Measurements from ENCODE around the gene C2orf80. TPM values are rescaled to one million over a fixed set of nuclear protein-coding genes. Genes with fewer than 3 reads are reported as not detected.

The C2orf80 gene
- polyA plus RNA-seq, 1 donor from 2014 or later: 71.5 TPM

GRCh38 chr2:208129744-208130711, 59.8 kb downstream of the C2orf80 start, which contains the start of gene CRYGC:
Gene CRYGC (minus strand): TSS chr2:208129828. CDS start chr2:208129792, 36 bp downstream.
- no peak within 1 kb of the TSS for H2AFZ ChIP-seq (ENCODE audit: low read depth, low read length)
- no peak within 1 kb of the TSS for H3K27ac ChIP-seq (ENCODE audit: low read length)
- no peaks in the 10 kb centered on the region for H3K27me3 ChIP-seq (ENCODE audit: insufficient read depth, low read depth, low read length)
- no peak within 1 kb of the TSS for H3K4me2 ChIP-seq (ENCODE audit: low read length)
- H4K20me1 ChIP-seq (ENCODE audit: insufficient read depth): no peaks in the 10 kb centered on the region
- no peaks in the 10 kb centered on the region for H3K9me2 ChIP-seq (ENCODE audit: insufficient read depth, low read length)
- no peak for TF ChIP-seq POLR2AphosphoS5 (IDR thresholded peaks at IDR 0.05)
- TF ChIP-seq EZH2 (IDR thresholded peaks at IDR 0.05; ENCODE audit: borderline replicate concordance, insufficient read depth, low read length, poor library complexity, severe bottlenecking): no peak
- TF ChIP-seq TAF1 (IDR thresholded peaks at IDR 0.05; ENCODE audit: low read depth): no peak
- TF ChIP-seq MXI1 (conservative IDR thresholded peaks at IDR 0.05; ENCODE audit: poor library complexity, severe bottlenecking): no peak
- no peak for TF ChIP-seq RAD21 (conservative IDR thresholded peaks at IDR 0.05)
- TF ChIP-seq, protein P1, sequence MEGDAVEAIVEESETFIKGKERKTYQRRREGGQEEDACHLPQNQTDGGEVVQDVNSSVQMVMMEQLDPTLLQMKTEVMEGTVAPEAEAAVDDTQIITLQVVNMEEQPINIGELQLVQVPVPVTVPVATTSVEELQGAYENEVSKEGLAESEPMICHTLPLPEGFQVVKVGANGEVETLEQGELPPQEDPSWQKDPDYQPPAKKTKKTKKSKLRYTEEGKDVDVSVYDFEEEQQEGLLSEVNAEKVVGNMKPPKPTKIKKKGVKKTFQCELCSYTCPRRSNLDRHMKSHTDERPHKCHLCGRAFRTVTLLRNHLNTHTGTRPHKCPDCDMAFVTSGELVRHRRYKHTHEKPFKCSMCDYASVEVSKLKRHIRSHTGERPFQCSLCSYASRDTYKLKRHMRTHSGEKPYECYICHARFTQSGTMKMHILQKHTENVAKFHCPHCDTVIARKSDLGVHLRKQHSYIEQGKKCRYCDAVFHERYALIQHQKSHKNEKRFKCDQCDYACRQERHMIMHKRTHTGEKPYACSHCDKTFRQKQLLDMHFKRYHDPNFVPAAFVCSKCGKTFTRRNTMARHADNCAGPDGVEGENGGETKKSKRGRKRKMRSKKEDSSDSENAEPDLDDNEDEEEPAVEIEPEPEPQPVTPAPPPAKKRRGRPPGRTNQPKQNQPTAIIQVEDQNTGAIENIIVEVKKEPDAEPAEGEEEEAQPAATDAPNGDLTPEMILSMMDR (IDR thresholded peaks at IDR 0.05; ENCODE audit: poor library complexity, severe bottlenecking): no peak
- TF ChIP-seq REST (IDR thresholded peaks at IDR 0.05; ENCODE audit: borderline replicate concordance): no peak
- no peak for TF ChIP-seq SMC3 (conservative IDR thresholded peaks at IDR 0.05; ENCODE audit: poor library complexity)
- TF ChIP-seq EP300 (conservative IDR thresholded peaks at IDR 0.05; ENCODE audit: poor library complexity, severe bottlenecking): no peak
- H3K36me3 ChIP-seq (ENCODE audit: insufficient read depth, low read length): no peaks in the 10 kb centered on the region
- no peaks in the 10 kb centered on the region for H3F3A ChIP-seq (ENCODE audit: insufficient read depth, low read length, poor library complexity, severe bottlenecking)
- H3K79me2 ChIP-seq (replicated peaks; ENCODE audit: insufficient read depth, low read length): no peaks in the 10 kb centered on the region
- no peak within 1 kb of the TSS for H3K9ac ChIP-seq (ENCODE audit: low read length)
- no peak within 1 kb of the TSS for H3K4me3 ChIP-seq (ENCODE audit: low read length)
- no peaks in the 10 kb centered on the region for H3K9me3 ChIP-seq (ENCODE audit: low read length)

- Histone ChIP-seq H4K20me1 (ENCODE audit: insufficient read depth) (no peaks in the 10 kb centered on the region), H2AFZ (ENCODE audit: low read depth, low read length) (no peak overlapping the region), H3K9me3 (ENCODE audit: low read length) (no peaks in the 10 kb centered on the region), H3K9ac (ENCODE audit: low read length) (no peak overlapping the region), H3K27ac (ENCODE audit: low read length) (no peak overlapping the region), H3K9me2 (ENCODE audit: insufficient read depth, low read length) (no peaks in the 10 kb centered on the region), H3K4me3 (ENCODE audit: low read length) (no peak overlapping the region), H3F3A (ENCODE audit: insufficient read depth, low read length, poor library complexity, severe bottlenecking) (no peaks in the 10 kb centered on the region), H3K27me3 (ENCODE audit: insufficient read depth, low read depth, low read length) (no peaks in the 10 kb centered on the region), H3K36me3 (ENCODE audit: insufficient read depth, low read length) (no peaks in the 10 kb centered on the region), H3K79me2 (replicated peaks; ENCODE audit: insufficient read depth, low read length) (no peaks in the 10 kb centered on the region), H3K4me2 (ENCODE audit: low read length) (no peak overlapping the region)
- TF ChIP-seq TAF1 (IDR thresholded peaks at IDR 0.05; ENCODE audit: low read depth): no peak
- no peak for TF ChIP-seq EZH2 (IDR thresholded peaks at IDR 0.05; ENCODE audit: borderline replicate concordance, insufficient read depth, low read length, poor library complexity, severe bottlenecking)
- TF ChIP-seq, protein P1 (IDR thresholded peaks at IDR 0.05; ENCODE audit: poor library complexity, severe bottlenecking): no peak
- no peak for TF ChIP-seq REST (IDR thresholded peaks at IDR 0.05; ENCODE audit: borderline replicate concordance)
- TF ChIP-seq RAD21 (conservative IDR thresholded peaks at IDR 0.05): no peak
- TF ChIP-seq EP300 (conservative IDR thresholded peaks at IDR 0.05; ENCODE audit: poor library complexity, severe bottlenecking): no peak
- no peak for TF ChIP-seq SMC3 (conservative IDR thresholded peaks at IDR 0.05; ENCODE audit: poor library complexity)
- no peak for TF ChIP-seq POLR2AphosphoS5 (IDR thresholded peaks at IDR 0.05)
- TF ChIP-seq MXI1 (conservative IDR thresholded peaks at IDR 0.05; ENCODE audit: poor library complexity, severe bottlenecking): no peak
Observed at GRCh38 chr2:208128136-208128535, 61.7 kb downstream of the C2orf80 start.

Data from neural cell (in vitro differentiated cells).